Esophagus squamous epithelium (tissue), 4 donors: ENCODE measurements around the gene HMGXB3.

Experiments
- CTCF ChIP-seq, 6 experiments: fragments of 450-650 bp in 4 of 6; fragments of 200-600 bp in 2 of 6; sonication (generic) in 2 of 6; IDR thresholded peaks; one replicate each; pipeline ENCODE4 v1.5.1; 2016 to 2019; ENCODE audit warnings: antibody characterized with exemption in 6 of 6, mild to moderate bottlenecking in 4 of 6, moderate library complexity in 4 of 6
- POLR2A ChIP-seq, 4 donors: fragments of 450-650 bp; IDR thresholded peaks; one replicate each; pipeline ENCODE4 v1.6.1; 2017; ENCODE audit warnings: antibody characterized with exemption in 4 of 4, mild to moderate bottlenecking in 4 of 4, moderate library complexity in 3 of 4

GRCh38 chr5:150015415-150015814, 14.9 kb downstream of the HMGXB3 start:
- TF ChIP-seq CTCF (IDR thresholded peaks at IDR 0.05) (no peak), POLR2A (IDR thresholded peaks at IDR 0.05) (no peak)
